Measurements from ENCODE around the gene SETD5.

GRCh38 chr3:9377981-9378380 is 19.4 kb upstream of the SETD5 start:
- TF ChIP-seq USF2 (IDR thresholded peaks at IDR 0.05) (no peak), HDAC2 (IDR thresholded peaks at IDR 0.05) (no peak), HMGXB4 (CRISPR knock-in tag; IDR thresholded peaks at IDR 0.05; ENCODE audit: borderline replicate concordance) (no peak), CTCF (IDR thresholded peaks at IDR 0.05) (no peak), CBX8 (IDR thresholded peaks at IDR 0.05) (no peak), POLR2A (IDR thresholded peaks at IDR 0.05; ENCODE audit: low read length) (no peak), EP300 (IDR thresholded peaks at IDR 0.05) (no peak), KDM5A (IDR thresholded peaks at IDR 0.05) (no peak), MYC (IDR thresholded peaks at IDR 0.05; ENCODE audit: borderline replicate concordance, low read length) (no peak), EHMT2 (IDR thresholded peaks at IDR 0.05; ENCODE audit: low read depth) (no peak), FOXS1 (CRISPR knock-in tag; IDR thresholded peaks at IDR 0.05) (no peak), CHD4 (IDR thresholded peaks at IDR 0.05; ENCODE audit: borderline replicate concordance) (no peak)

Measured in A549 (cell line).